ENCODE results near the gene PSMB5. TPM values are rescaled to one million over a fixed set of nuclear protein-coding genes. Genes with fewer than 3 reads are reported as not detected.
A peak's percentile ranks its signal among the peaks of the same experiment; 100 is the strongest.

PSMB5 gene
- total and polyA plus RNA-seq, 8 donors, result 114 to 199 (median 177) TPM

- no peak for ATAC-seq
- H3K9me3 ChIP-seq, result no peaks in the 10 kb centered on the region
- no peak within 1 kb of the TSS for H3K4me3 ChIP-seq
- intact Hi-C loops (cut with DNase I), result no loop called here
- DNase-seq, result no peak
- H3K27me3 ChIP-seq, result no peaks in the 10 kb centered on the region
- H3K4me1 ChIP-seq, result peaks cover 0 to 15% of the 10 kb centered on the region in 2 donors
- TF ChIP-seq CTCF (IDR thresholded peaks at IDR 0.05), result no peak
- H3K27ac ChIP-seq, result no peak within 1 kb of the TSS
- H3K36me3 ChIP-seq, result no peaks in the 10 kb centered on the region
Measured at GRCh38 chr14:23042162-23042965, 7.7 kb upstream of the PSMB5 start, which contains the start of gene PSMB11. Gene PSMB11 (plus strand): TSS chr14:23042212. CDS start chr14:23042226, 14 bp downstream.

GRCh38 chr14:23041729-23042128 lies 7.0 kb upstream of the PSMB5 start:
- H3K27ac ChIP-seq, result no peak overlapping the region
- intact Hi-C loops (cut with DNase I), result no loop called here
- H3K9me3 ChIP-seq, result no peaks in the 10 kb centered on the region
- DNase-seq, result no peak
- H3K4me1 ChIP-seq, result peaks cover 0 to 15% of the 10 kb centered on the region in 2 donors
- no peak for TF ChIP-seq CTCF (IDR thresholded peaks at IDR 0.05)
- no peaks in the 10 kb centered on the region for H3K27me3 ChIP-seq
- no peak for ATAC-seq
- H3K36me3 ChIP-seq, result no peaks in the 10 kb centered on the region
- no peak overlapping the region for H3K4me3 ChIP-seq

DNA sequence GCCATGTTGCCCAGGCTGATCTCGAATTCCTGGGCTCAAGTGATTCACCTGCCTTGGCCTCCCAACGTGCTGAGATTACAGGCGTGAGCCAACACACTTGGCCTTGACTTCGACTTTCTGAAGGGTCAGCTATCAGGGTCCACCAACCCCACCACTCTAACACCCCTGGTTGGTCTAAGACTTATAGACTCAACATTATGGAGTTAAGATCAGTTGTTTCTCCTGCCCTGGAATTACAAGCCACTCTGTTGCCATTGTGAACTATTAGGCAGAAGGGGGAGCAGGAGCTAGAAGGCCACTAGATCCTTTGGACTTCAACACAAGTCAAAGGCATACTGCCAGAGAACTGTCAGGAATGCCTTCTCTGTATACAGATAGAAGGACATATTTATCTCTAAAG lies 5.4 kb upstream of the PSMB5 start:
- TF ChIP-seq CTCF (IDR thresholded peaks at IDR 0.05), result no peak
- intact Hi-C loops (cut with DNase I), result no loop called here
- Histone ChIP-seq H3K27ac (no peak overlapping the region), H3K4me1 (peaks cover 0 to 17% of the 10 kb centered on the region in 2 donors), H3K36me3 (no peaks in the 10 kb centered on the region), H3K27me3 (no peaks in the 10 kb centered on the region), H3K4me3 (no peak overlapping the region), H3K9me3 (no peaks in the 10 kb centered on the region)
- DNase-seq (no peak), ATAC-seq (no peak)

GRCh38 chr14:23035303-23036144 lies 824 bp upstream of the PSMB5 start:
- Histone ChIP-seq H3K9me3 (no peaks in the 10 kb centered on the region), H3K27ac (peak overlapping the region; percentile 93 to 96), H3K4me1 (peaks cover 8 to 23% of the 10 kb centered on the region in 2 donors), H3K4me3 (peak overlapping the region; percentile 89 to 94), H3K36me3 (peaks cover 0 to 30% of the 10 kb centered on the region in 2 donors), H3K27me3 (no peaks in the 10 kb centered on the region)
- ATAC-seq, result no peak
- intact Hi-C loops (cut with DNase I), result no loop called here
- no peak for TF ChIP-seq CTCF (IDR thresholded peaks at IDR 0.05)
- DNase-seq, result no peak

Measured in left lung (tissue), 10 donors.